Loucy (cell line): ENCODE results near the gene SMAP1.

ENCODE experiments used
- EZH2phosphoT487 ChIP-seq: fragments of 200-600 bp; IDR thresholded peaks from 2 replicates; pipeline ENCODE4 v1.6.1; 2018; ENCODE audit warnings: antibody characterized with exemption, mild to moderate bottlenecking, moderate library complexity, borderline replicate concordance
- TF ChIP-seq, protein P1 (sequence below): fragments of 200-600 bp; sonication (generic); conservative IDR thresholded peaks from 2 replicates; pipeline ENCODE4 v1.5.1; 2014; ENCODE audit warnings: mild to moderate bottlenecking, antibody characterized with exemption, low read length

DNA sequence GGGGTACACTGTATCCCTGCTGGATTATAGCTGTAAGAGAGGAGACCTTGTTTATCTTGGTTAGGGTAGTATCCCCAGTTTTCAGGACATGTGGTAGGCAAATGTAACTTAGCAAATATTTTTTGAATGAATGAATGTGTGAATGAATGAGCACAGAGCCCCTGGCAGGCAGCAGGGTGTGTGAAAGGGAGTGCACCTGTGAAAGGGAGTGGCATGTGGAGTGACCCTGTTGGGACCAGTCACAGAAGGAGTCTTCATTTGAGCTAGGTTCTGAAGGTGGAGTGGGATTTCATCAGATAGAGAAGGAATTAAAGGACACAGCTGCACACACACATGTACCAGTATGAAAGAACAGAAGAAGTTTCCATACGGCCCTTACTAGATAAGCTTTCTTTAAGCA is 4.9 kb downstream of the SMAP1 start:
- TF ChIP-seq EZH2phosphoT487, result no peak
- TF ChIP-seq, protein P1, sequence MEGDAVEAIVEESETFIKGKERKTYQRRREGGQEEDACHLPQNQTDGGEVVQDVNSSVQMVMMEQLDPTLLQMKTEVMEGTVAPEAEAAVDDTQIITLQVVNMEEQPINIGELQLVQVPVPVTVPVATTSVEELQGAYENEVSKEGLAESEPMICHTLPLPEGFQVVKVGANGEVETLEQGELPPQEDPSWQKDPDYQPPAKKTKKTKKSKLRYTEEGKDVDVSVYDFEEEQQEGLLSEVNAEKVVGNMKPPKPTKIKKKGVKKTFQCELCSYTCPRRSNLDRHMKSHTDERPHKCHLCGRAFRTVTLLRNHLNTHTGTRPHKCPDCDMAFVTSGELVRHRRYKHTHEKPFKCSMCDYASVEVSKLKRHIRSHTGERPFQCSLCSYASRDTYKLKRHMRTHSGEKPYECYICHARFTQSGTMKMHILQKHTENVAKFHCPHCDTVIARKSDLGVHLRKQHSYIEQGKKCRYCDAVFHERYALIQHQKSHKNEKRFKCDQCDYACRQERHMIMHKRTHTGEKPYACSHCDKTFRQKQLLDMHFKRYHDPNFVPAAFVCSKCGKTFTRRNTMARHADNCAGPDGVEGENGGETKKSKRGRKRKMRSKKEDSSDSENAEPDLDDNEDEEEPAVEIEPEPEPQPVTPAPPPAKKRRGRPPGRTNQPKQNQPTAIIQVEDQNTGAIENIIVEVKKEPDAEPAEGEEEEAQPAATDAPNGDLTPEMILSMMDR, result no peak
